ENCODE results near the gene TMEM229B.
"Not testable (repeated sequence)": the region's sequence is repeated elsewhere in the genome, so short reads cannot be mapped to it uniquely, and the experiment has no call there.

TMEM229B gene

DNA sequence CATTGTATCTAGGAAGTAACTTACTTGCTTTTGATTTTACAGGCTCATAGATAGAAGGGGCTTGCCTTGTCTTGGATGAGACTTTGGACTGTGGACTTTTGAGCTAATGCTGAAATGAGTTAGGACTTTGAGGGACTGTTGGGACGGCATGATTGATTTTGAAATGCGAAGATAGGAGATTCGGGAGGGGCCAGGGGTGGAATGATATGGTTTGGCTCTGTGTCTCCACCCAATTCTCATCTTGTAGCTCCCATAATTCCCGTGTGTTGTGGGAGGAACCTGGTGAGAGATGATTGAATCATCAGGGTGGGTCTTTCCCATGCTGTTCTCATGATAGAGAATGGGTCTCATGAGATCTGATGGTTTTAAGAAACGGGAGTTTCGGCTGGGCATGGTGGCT lies 36.9 kb downstream of the TMEM229B start:
- not testable (repeated sequence) for DNase-seq

DNA sequence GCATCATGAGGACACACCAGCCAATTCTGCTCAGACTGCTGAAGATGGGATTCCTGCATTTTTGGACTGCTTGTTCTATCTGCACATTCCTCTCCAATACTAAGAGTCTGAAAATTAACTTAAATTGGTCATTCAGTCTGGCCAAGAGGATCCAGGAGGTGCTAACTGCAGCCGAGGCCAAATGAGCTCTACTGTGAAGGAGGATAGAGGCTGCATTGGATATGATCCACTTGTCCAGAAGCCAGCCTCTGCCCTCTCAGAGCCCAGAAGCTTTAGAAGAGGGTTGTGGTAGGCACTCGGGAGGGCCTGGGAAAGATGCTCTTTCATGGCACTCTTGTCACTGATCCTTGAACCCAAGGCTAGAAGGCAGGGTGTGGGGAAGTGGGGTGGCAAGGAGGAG lies 39.4 kb downstream of the TMEM229B start:
- no peak for DNase-seq

DNA sequence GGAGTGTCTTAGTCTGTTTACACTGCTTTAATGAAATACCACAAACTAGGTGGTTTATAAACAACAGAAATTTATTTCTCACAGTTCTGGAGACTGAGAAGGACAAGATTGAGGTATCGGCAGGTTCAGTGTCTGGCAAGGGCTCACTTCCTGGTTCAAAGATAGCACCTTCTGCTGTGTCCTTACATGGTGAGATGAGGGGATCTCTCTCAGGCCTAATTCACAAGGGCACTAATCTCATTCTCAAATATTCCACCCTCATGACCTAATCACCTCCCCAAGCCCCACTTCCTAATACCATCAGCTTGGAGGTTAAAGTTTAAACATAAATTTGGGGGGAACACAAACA lies 41.5 kb downstream of the TMEM229B start:
- DNase-seq, result no peak

DNA sequence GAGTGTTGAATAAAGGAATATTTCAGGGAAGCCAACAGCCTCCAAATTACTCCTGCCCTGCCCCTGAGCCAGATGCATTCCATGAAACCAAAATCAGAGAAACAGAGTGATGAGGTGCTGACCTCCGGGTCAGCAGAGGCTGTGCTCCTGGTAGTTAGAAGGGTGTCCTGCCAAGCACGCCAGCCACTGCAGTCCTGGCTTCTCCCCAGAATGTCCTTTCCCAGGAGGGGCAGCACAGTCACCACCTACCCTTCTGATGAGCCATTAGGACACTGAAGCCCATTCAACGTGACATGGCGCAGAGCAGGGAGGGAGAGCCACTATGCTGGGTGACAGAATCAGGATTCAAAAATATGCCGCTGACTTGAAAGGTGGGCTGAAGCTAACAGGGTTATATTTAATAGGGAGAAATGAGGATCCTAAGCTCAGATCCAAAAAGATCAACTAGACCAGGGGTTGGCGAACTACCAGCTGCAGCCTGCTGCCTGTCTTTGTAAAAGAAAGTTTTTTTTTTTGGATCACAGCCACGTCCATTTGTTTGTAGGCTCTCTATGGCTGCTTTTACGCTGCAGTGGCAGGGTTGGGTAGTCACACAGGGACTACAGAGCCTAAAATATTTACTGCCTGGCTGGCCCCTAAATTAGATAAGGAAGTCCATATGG lies 42.0 kb downstream of the TMEM229B start:
- no peak for DNase-seq

DNA sequence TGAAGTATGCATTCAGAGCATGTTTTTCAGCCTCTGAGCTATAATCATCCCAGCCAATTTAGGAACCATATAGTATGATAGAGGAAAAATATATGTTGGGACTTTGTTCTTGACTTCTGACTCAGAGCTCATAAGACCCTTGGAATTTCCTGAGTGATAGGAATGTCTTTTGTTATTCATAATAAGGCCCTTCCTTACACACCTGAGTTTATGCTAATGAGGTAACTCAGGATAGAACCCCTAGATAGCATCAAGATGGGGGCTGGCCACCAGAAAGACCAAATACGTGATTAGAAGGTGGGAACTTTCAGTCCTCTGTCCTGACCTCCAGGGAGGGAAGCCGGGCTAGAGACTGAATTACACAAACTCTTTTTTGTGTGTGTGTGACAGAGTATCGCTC lies 44.1 kb downstream of the TMEM229B start:
- DNase-seq, result no peak

DNA sequence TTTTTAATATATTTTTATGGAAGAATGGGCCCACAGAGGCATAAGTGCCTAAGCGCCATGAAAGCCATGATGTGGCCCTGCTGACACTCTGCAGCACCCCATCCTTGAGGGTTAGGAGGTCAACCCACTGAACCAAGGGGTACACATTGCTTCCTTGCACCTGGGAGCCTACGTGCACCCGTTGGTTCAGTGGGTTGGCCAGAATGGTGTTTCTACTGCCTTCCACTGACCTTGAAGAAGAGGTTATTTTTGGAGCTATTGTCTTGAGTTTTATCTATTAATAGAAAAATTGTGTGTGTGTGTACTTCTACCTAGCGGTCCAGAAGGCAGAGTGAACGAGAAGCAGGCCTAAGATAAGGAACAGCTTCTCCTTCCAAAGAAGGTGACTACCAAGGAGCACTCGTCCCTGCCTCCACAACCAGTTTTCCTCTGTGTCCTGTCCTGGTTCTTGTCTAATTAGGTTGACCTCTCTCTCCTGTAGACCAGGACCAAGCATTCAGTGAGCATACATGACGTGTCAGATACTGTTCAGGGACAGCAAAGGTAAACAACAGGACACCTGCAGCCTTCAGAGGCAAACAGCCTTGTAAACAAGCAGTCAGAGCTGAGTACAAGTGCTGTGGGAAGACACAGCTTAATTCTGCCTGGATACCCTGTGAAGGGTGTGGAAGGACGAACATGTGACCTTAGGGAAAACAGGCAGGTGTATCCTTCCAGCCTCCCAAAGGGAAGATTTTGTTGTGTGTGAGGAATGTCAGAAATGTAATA lies 46.2 kb downstream of the TMEM229B start:
- DNase-seq, result no peak

- no peak for DNase-seq
These were observed 46.8 kb downstream of the TMEM229B start for GRCh38 chr14:67441672-67442071.

DNA sequence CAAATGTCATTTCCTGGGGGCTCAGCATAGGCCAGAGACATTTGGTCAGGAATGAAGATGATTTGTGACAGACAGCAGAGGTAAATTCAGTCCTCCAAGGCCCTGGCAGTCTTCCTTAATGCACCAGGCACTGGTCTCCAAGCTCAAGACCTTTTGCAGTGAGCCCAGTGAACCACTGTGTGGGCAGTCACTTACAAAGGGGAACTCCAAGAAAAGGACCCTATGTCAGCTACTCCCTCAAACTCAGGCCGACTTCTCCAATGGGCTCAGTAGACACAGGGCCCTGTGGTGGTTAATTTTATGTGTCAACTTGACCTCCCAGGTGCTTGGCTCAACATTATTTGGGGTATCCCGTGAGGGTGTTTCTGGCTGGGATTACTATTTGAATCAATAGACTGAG lies 47.3 kb downstream of the TMEM229B start:
- DNase-seq, result no peak

DNA sequence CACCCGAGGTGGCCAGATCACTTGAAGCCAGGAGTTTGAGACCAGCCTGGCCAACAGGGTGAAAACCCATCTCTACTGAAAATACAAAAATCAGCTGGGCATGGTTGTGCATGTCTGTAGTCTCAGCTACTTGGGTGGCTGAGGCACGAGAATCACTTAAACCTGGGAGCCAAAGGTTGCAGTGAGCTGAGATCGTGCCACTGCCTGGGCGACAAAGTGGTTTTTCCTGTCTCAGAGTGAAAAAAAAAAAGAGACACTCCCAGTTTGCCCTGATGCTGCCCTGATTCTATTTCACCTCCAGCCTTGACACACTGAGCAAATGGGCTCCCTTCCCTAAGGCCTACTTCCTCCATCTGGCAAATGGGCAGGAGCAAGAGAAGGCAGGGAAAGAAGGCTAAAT lies 48.0 kb downstream of the TMEM229B start:
- DNase-seq, result no peak

DNA sequence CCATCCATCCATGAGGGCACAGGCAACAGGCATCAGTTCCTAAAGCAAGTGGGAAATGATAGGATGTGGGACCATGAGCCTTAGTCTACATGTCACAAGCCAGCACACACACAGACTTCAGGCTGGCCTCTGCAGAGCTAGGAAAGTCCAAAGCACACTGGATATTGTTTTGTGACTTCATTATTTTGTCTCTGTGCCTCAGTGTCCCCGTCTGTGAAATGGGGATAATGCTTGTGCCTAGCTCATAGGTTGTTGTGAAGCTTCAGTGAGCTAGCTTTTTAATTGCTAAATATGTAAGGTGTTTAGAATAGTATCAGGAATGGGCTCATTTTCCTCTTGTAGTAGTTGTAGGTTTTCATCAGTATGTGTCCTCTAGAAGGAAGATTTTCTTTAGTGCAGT lies 49.6 kb downstream of the TMEM229B start:
- no peak for DNase-seq

DNA sequence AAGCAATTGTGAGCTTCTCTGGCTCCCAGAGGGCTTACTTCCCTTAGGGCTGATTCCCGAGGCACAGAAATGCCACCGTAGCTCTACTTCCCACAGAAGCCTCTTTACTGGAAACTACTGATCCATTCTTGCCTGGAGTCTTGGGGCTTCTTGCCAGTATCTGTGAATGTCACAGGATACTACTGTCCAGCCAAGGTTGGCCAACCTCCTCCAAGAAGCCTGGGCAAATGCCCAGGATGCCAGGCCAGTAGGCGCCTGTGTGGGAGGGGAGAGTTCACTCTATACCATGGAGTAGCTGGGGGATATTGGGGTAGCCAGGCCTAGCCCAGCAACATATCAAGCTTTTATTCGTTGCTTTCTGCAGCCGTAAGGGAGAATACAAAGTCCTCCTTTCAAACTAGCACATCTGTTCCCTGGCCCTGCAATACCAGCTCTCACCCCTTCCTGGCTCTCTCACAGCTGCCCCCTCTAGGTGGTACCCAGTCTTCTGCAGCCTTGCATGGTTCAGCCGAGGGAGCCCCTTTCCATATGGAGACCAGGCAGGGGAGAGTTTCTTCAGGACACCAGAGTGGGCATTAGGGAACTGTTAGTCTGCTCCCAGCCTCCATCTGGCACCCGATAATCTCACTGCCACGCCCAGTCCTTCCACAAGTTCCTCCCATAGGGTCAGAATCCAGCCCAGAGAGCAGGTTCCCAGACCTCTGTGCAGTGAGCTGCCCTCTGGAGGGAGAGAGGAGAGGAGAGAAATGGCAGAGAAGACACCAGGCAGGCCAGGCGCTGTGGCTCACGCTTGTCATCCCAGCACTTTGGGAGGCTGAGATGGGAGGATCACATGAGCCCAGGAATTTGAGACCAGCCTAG lies 52.3 kb downstream of the TMEM229B start:
- DNase-seq, result peak; percentile 84

- DNase-seq, result no peak
These were observed 52.9 kb downstream of the TMEM229B start for GRCh38 chr14:67435603-67436002.

DNA sequence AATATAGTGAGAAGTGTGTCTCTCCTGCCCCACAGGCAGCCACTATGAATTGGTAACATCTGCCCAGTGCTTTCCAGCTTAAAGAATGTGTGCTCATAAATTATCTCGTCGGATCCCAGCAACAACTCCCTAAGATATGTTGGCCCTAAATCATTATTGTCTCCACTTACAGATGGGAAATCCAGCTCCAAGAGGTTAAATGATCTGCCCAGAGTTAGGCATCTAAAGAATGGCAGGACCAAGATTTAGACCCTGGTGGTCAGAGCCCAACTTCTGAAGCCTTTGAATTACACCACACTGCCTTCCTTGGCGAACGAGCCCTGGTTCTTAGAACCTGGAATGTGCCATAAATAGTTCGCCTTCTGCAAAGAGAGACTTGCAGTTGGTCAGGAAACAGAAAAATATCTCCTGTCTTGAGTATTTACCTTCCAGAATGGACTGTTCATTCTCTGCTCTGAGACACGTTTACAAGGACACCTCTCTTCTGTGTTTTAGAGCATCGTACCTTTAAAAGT lies 56.4 kb downstream of the TMEM229B start:
- DNase-seq, result no peak

DNA sequence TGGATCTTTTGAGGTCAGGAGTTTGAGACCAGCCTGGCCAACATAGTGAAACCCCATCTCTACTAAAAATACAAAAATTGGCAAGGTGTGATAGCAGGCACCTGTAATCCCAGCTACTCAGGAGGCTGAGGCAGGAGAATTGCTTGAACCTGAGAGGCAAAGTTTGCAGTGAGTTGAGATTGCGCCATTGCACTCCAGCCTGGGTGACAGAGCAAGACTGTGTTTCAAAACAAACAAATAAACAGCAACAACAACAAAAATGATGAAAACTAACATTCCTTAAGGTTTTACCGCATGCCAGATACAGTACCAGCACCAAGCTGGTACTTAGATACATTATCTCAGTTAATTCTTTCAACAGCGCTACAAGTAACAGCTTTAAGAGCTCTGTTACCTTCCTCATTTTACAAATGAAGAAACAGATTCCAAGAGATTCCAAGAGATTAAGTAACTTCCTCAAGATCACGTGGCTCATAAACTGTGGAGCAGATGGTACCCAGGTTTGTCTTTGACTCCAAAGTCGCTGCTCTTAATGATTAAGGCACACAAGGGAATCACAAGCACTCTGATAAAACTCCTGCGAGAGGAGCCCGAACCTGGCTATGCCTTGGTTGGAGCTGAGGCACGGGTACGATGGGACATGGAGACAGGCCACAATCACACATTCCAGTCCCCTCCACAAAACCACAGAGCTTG lies 58.9 kb downstream of the TMEM229B start:
- peak; percentile 98 for DNase-seq

GRCh38 chr14:67428501-67429031 lies 60.0 kb downstream of the TMEM229B start:
- no peak for DNase-seq

DNA sequence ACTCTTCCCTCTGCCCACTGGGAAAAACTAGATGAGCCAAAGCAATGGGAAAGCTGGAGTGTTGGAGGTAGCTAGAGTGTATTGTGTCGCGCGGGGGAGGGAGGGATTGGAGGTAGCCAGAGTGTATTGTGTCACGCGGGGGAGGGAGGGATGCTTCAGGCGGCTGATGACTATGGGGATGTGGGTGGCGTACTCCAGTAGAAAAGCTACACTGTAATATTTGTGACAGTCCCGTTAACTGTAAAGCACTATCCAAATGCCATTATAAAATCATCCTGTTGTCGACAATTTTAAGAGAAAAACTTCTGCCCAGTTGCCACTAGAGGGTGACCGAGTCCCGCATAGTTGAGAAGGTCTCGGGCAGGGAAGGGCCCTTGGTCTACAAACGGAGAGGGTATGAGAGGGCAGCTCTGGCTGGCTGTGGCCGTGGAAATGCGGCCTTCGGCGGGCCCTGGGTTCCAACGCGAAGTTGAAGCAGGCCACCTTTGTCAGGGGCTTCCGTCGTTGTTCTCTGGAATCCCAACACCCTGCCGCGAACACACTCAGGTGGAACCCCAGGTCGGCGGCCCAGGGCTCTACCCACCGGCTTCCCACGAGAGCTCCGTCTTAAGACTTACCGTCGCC lies 61.4 kb downstream of the TMEM229B start:
- peak; percentile 52 for DNase-seq

DNA sequence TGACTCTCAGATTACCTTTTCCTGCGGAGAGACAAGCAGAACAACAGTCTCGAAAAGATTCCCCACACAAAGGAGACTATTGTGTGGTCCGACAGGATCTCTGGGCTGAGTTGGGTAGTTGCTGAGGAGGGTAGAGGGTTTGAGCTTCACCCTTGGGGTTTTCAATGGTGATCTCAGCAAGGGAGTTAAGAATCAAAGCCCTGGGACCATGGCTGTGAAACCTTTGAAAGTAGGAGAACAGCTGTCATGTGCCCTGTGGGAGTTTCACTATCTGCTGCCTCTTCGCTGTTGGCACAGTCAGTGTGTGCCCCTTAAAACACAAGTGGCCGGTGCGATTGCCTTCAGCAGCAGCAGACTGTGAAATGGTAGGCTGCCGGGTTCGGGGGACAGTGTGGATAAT lies 62.4 kb downstream of the TMEM229B start:
- no peak for DNase-seq

GRCh38 chr14:67425608-67426007 lies 62.9 kb downstream of the TMEM229B start:
- DNase-seq, result no peak

DNA sequence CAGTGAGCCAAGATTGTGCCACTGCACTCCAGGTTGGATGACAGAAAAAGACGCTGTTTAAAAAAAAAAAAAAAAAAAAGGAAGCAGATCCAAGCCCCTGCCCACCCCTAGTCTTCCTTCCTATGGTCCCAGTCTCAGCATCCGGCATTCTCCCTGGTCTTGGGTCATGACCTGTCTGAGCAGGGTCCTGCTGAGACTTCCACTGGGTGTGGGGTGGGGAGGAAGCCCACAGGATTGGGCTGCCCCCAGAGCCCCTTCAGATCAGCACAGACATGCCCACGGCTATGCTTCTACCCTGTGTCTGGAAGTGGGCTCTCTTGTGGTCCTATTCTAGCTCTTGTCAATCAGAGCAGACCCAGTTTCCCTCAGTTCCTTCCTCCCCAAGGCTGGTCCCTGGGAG lies 64.0 kb downstream of the TMEM229B start:
- DNase-seq, result no peak

DNA sequence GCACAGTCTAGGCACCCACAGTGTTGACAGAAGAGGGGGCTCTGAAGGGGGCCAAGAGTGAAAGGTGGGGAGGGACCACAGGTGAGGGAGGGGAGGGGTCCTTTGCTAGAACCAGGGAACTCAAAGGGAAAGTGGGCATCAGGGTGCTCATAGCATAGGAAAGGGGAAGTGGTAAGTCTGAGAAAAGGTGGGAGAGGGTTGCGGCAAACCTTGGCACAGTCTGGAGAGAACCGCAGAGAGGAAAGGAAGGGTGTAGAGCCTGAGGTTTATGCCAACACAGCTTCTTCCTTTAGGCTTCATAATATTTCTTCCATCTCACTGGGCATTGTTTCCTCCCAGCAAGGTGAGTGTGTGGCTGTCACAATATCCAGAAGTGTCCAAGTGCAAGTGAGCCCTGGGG lies 65.1 kb downstream of the TMEM229B start:
- DNase-seq, result no peak

- no peak for DNase-seq
These were observed 66.9 kb downstream of the TMEM229B start for GRCh38 chr14:67421356-67422224.

Data from NCI-H524 treated with DMSO at 0.1 percent for 48 hours (cell line).